HCT116 (cell line): ENCODE measurements around the gene FAM47B. TPM values are rescaled to one million over a fixed set of nuclear protein-coding genes. Genes with fewer than 3 reads are reported as not detected.

ENCODE experiments used
- ATAC-seq: fragments of 200-7000 bp; cut with Tn5 transposase; 2 replicates; pipeline ENCODE4 v1.9.1; 2020; ENCODE audit warnings: mild to moderate bottlenecking, moderate library complexity
- BruUV-seq: library from RNA; stranded (reverse); fragments of 400-500 nt; replicated peaks from 2 replicates; lab custom pipeline; 2021; lab: Mats Ljungman, UMichigan
- CTCF ChIA-PET: fragments of 300-600 bp; sonication (Branson Sonifier 250); formaldehyde crosslinking; loops from one replicate; lab custom pipeline; 2021; ENCODE audit warnings: antibody characterized with exemption; lab: Charles Lee
- POLR2A ChIA-PET: fragments of 300-600, 350-600 bp; sonication (Branson Sonifier 250); formaldehyde crosslinking; loops from one replicate; lab custom pipeline; 2021; ENCODE audit warnings: antibody characterized with exemption; lab: Charles Lee
- RAD21 ChIA-PET, 2 experiments: fragments of 300-600 bp; sonication (Branson Sonifier 250); formaldehyde crosslinking; loops; one replicate each; lab custom pipeline; 2023; ENCODE audit warnings: low total read pairs in 2 of 2; ENCODE audit not compliant: uncharacterized antibody in 2 of 2, unreplicated experiment in 2 of 2, low non-redundant PET in 1 of 2; lab: Charles Lee
- DNase-seq: peaks from one replicate; pipeline ENCODE4 v3.0.0-alpha.2; 2010; ENCODE audit warnings: low read depth, low spot score
- H2AFZ ChIP-seq: fragments of 200-600 bp; shearing (Covaris generic), sonication (generic); 2 replicates; pipeline ENCODE4 v1.6.1; 2017; ENCODE audit warnings: low read depth, mixed run types, mixed read lengths, antibody characterized with exemption, low read length; ENCODE audit not compliant: poor library complexity, severe bottlenecking
- H3K27ac ChIP-seq: 2 replicates; pipeline ENCODE4 v1.5.1; 2012; ENCODE audit warnings: low read depth, low read length
- H3K27me3 ChIP-seq: fragments of 200-600 bp; sonication (generic); 2 replicates; pipeline ENCODE4 v1.6.1; 2016; ENCODE audit warnings: mixed run types, low read length, mixed read lengths; ENCODE audit not compliant: insufficient read depth
- H3K36me3 ChIP-seq, 2 experiments: fragments of 200-500 bp in 1 of 2; fragments of 200-600 bp in 1 of 2; sonication (Bioruptor generic) in 1 of 2; sonication (generic) in 1 of 2; 2 replicates each; pipeline versions ENCODE4 v1.5.1 to v1.6.1; 2014 to 2016; ENCODE audit warnings: low read length in 2 of 2, inconsistent platforms in 1 of 2, mixed read lengths in 1 of 2, mixed run types in 1 of 2; ENCODE audit not compliant: insufficient read depth in 2 of 2, control insufficient read depth in 1 of 2
- H3K4me1 ChIP-seq, 2 experiments: fragments of 200-600 bp in 1 of 2; sonication (generic) in 1 of 2; 2 replicates each; pipeline versions ENCODE4 v1.5.1 to v1.6.1; 2012 to 2017; ENCODE audit warnings: low read length in 2 of 2, inconsistent platforms in 1 of 2, mild to moderate bottlenecking in 1 of 2, mixed read lengths in 1 of 2, mixed run types in 1 of 2, moderate library complexity in 1 of 2; ENCODE audit not compliant: insufficient read depth in 2 of 2, control insufficient read depth in 1 of 2
- H3K4me2 ChIP-seq: fragments of 200-600 bp; sonication (generic); 2 replicates; pipeline ENCODE4 v1.6.1; 2017; ENCODE audit warnings: mixed run types, low read length, mixed read lengths
- H3K4me3 ChIP-seq, 2 experiments: fragments of 200-600 bp in 1 of 2; sonication (generic) in 1 of 2; replicated peaks in 1 of 2; 2 replicates each; pipeline ENCODE4 v1.5.1; 2011 to 2016; ENCODE audit warnings: low read length in 2 of 2, control low read depth in 1 of 2, low read depth in 1 of 2, mild to moderate bottlenecking in 1 of 2, mixed read lengths in 1 of 2, mixed run types in 1 of 2
- H3K79me2 ChIP-seq: fragments of 200-600 bp; sonication (generic); 2 replicates; pipeline ENCODE4 v1.6.1; 2017; ENCODE audit warnings: mild to moderate bottlenecking, mixed run types, low read length, moderate library complexity, mixed read lengths; ENCODE audit not compliant: insufficient read depth
- H3K9ac ChIP-seq: fragments of 200-600 bp; sonication (generic); 2 replicates; pipeline ENCODE4 v1.6.1; 2016; ENCODE audit warnings: low read length, mixed read lengths
- H3K9me2 ChIP-seq: fragments of 200-600 bp; sonication (generic), shearing (Covaris generic); 2 replicates; pipeline ENCODE4 v1.6.1; 2017; ENCODE audit warnings: mixed run types, mild to moderate bottlenecking, moderate library complexity; ENCODE audit not compliant: insufficient read depth
- H3K9me3 ChIP-seq, 2 experiments: fragments of 200-500 bp in 1 of 2; fragments of 200-600 bp in 1 of 2; sonication (Bioruptor generic) in 1 of 2; sonication (generic) in 1 of 2; 2 replicates each; pipeline ENCODE4 v1.6.1; 2014 to 2017; ENCODE audit warnings: low read length in 2 of 2, mixed read lengths in 2 of 2, inconsistent platforms in 1 of 2, low read depth in 1 of 2, mild to moderate bottlenecking in 1 of 2, mixed run types in 1 of 2, moderate library complexity in 1 of 2; ENCODE audit not compliant: control insufficient read depth in 1 of 2, insufficient read depth in 1 of 2
- H4K20me1 ChIP-seq: fragments of 200-600 bp; sonication (generic), shearing (Covaris generic); 2 replicates; pipeline ENCODE4 v1.6.1; 2017; ENCODE audit warnings: mixed run types, mild to moderate bottlenecking, moderate library complexity; ENCODE audit not compliant: insufficient read depth
- CBX3 ChIP-seq: IDR thresholded peaks from 2 replicates; pipeline ENCODE4 v1.6.1; 2012; ENCODE audit warnings: low read depth
- CEBPB ChIP-seq: IDR thresholded peaks from 2 replicates; pipeline ENCODE4 v1.6.1; 2012; ENCODE audit warnings: low read depth
- CTCF ChIP-seq, 3 experiments: fragments of 200-600 bp in 1 of 3; sonication (generic) in 1 of 3; IDR thresholded peaks in 2 of 3; conservative IDR thresholded peaks in 1 of 3; 2 replicates each; pipeline ENCODE4 v1.5.1; 2012 to 2017; ENCODE audit warnings: low read depth in 2 of 3, low read length in 2 of 3, antibody characterized with exemption in 1 of 3, borderline replicate concordance in 1 of 3, control low read depth in 1 of 3, mild to moderate bottlenecking in 1 of 3, mixed read lengths in 1 of 3, mixed run types in 1 of 3, moderate library complexity in 1 of 3; ENCODE audit not compliant: insufficient read depth in 1 of 3
- ELF1 ChIP-seq: IDR thresholded peaks from 2 replicates; pipeline ENCODE4 v1.6.1; 2012; ENCODE audit warnings: low read depth, borderline replicate concordance
- SP1 ChIP-seq: IDR thresholded peaks from 2 replicates; pipeline ENCODE4 v1.6.1; 2012; ENCODE audit warnings: low read depth
- ZBTB33 ChIP-seq: IDR thresholded peaks from 2 replicates; pipeline ENCODE4 v1.6.1; 2011; ENCODE audit warnings: mild to moderate bottlenecking, low read length, moderate library complexity; ENCODE audit not compliant: insufficient replicate concordance; ENCODE audit errors: extremely low read depth
- ZFX ChIP-seq: fragments of 450-650 bp; IDR thresholded peaks from 2 replicates; pipeline ENCODE4 v1.6.1; 2017
- ZNF274 ChIP-seq: fragments of 200-500 bp; sonication (Bioruptor generic); IDR thresholded peaks from 2 replicates; pipeline ENCODE4 v1.6.1; 2014; ENCODE audit warnings: mild to moderate bottlenecking, low read depth, low read length, inconsistent platforms
- intact Hi-C: fragments of 100-400 bp; cut with micrococcal nuclease; formaldehyde crosslinking; loops from 2 replicates; pipeline ENCODE4 v1.10.0; 2022
- total RNA-seq: library from RNA; stranded (reverse); gene quantifications from one replicate; pipeline ENCODE4 v1.2.1, GENCODE V29; 2021; ENCODE audit not compliant: unreplicated experiment

The FAM47B gene
- total RNA-seq, 1 experiment from 2014 or later: not detected

- ChIA-PET CTCF (no interaction called here), RAD21 (no interaction called here)
- intact Hi-C loops: no loop called here
Measured at GRCh38 chrX:34918091-34918736, 24.4 kb upstream of the FAM47B start.

GRCh38 chrX:34918856-34919255 is 23.7 kb upstream of the FAM47B start:
- intact Hi-C loops: no loop called here

More at GRCh38 chrX:34918091-34918736, 24.4 kb upstream of the FAM47B start:
- BruUV-seq: no TSS peak
- TF ChIP-seq ELF1: no peak
- TF ChIP-seq ZFX: no peak
- TF ChIP-seq CBX3: no peak
- no peak for TF ChIP-seq SP1
- no peak for TF ChIP-seq CEBPB
- no peak for ATAC-seq
- Histone ChIP-seq H3K36me3 (no peaks in the 10 kb centered on the region), H3K27me3 (no peaks in the 10 kb centered on the region), H3K9me2 (no peaks in the 10 kb centered on the region), H3K9me3 (no peaks in the 10 kb centered on the region; a peak in 1 of 4 replicates), H4K20me1 (no peaks in the 10 kb centered on the region), H2AFZ (no peak overlapping the region), H3K27ac (no peak overlapping the region), H3K9ac (no peak overlapping the region), H3K4me3 (no peak overlapping the region), H3K4me1 (no peaks in the 10 kb centered on the region), H3K79me2 (no peaks in the 10 kb centered on the region), H3K4me2 (no peak overlapping the region)
- POLR2A ChIA-PET: no interaction called here
- DNase-seq: no peak

More at GRCh38 chrX:34918856-34919255, 23.7 kb upstream of the FAM47B start:
- H2AFZ ChIP-seq: no peak overlapping the region
- ChIA-PET POLR2A (no interaction called here), CTCF (no interaction called here)
- H3K36me3 ChIP-seq: no peaks in the 10 kb centered on the region
- H3K9me2 ChIP-seq: no peaks in the 10 kb centered on the region
- no peaks in the 10 kb centered on the region for H3K4me1 ChIP-seq
- H3K4me2 ChIP-seq: no peak overlapping the region
- TF ChIP-seq CTCF (IDR thresholded peaks at IDR 0.05 in 2 of 3, conservative IDR thresholded peaks at IDR 0.05 in 1 of 3; ENCODE audit: borderline replicate concordance in 1 of 3, insufficient read depth in 1 of 3, low read depth in 2 of 3, low read length in 2 of 3): no peak
- TF ChIP-seq ELF1: no peak
- no peak for TF ChIP-seq ZBTB33
- TF ChIP-seq ZNF274: no peak
- no peak for TF ChIP-seq ZFX
- TF ChIP-seq, all 23 proteins: peak for 0
- no peaks in the 10 kb centered on the region for H3K27me3 ChIP-seq
- no peaks in the 10 kb centered on the region; a peak in 1 of 4 replicates for H3K9me3 ChIP-seq
- no peak for DNase-seq
- no TSS peak for BruUV-seq
- no peak overlapping the region for H3K9ac ChIP-seq
- H3K79me2 ChIP-seq: no peaks in the 10 kb centered on the region
- H3K27ac ChIP-seq: no peak overlapping the region
- no peak overlapping the region for H3K4me3 ChIP-seq
- no peaks in the 10 kb centered on the region for H4K20me1 ChIP-seq
- ATAC-seq: no peak
- RAD21 ChIA-PET: no interaction called here
